GM21423 (cell line): ENCODE results near the gene PTTG1IP.

Experiments used
- ATAC-seq: cut with Tn5 transposase; IDR thresholded peaks from one replicate; pipeline ENCODE4 v1.9.1; 2021; ENCODE audit warnings: mild to moderate bottlenecking, moderate library complexity; ENCODE audit not compliant: unreplicated experiment

Gene PTTG1IP

GRCh38 chr21:44867999-44868700 lies 5.3 kb downstream of the PTTG1IP start:
- ATAC-seq = no peak

GRCh38 chr21:44867464-44867863 lies 6.0 kb downstream of the PTTG1IP start:
- no peak for ATAC-seq

GRCh38 chr21:44866780-44867179 lies 6.7 kb downstream of the PTTG1IP start:
- no peak for ATAC-seq

GRCh38 chr21:44865561-44866280 lies 7.8 kb downstream of the PTTG1IP start:
- ATAC-seq = peak; percentile 66

- ATAC-seq = no peak
These were observed 10.4 kb downstream of the PTTG1IP start for GRCh38 chr21:44862869-44863685.

GRCh38 chr21:44858791-44859190 lies 14.7 kb downstream of the PTTG1IP start:
- ATAC-seq = no peak

- ATAC-seq = no peak
These were observed 15.2 kb downstream of the PTTG1IP start for GRCh38 chr21:44858291-44858690.

- ATAC-seq = no peak
These were observed 16.2 kb downstream of the PTTG1IP start for GRCh38 chr21:44857127-44857892.

- no peak for ATAC-seq
These were observed 17.4 kb downstream of the PTTG1IP start for GRCh38 chr21:44856131-44856530.

GRCh38 chr21:44855572-44855971 lies 17.9 kb downstream of the PTTG1IP start:
- ATAC-seq = no peak

- no peak for ATAC-seq
These were observed 18.6 kb downstream of the PTTG1IP start for GRCh38 chr21:44854664-44855446.

GRCh38 chr21:44854391-44854663 lies 19.2 kb downstream of the PTTG1IP start:
- ATAC-seq = no peak

- no peak for ATAC-seq
These were observed 19.7 kb downstream of the PTTG1IP start for GRCh38 chr21:44853601-44854390.

- no peak for ATAC-seq
These were observed 22.4 kb downstream of the PTTG1IP start for GRCh38 chr21:44850905-44851657.

- ATAC-seq = no peak
These were observed 23.2 kb downstream of the PTTG1IP start for GRCh38 chr21:44850208-44850800.

GRCh38 chr21:44849616-44850130 lies 23.8 kb downstream of the PTTG1IP start:
- no peak for ATAC-seq

- ATAC-seq = no peak
These were observed 24.5 kb downstream of the PTTG1IP start for GRCh38 chr21:44848821-44849521.
